Activated CD4-positive, alpha-beta memory T cell treated with anti-CD3 and anti-CD28 coated beads for 36 hours (primary cell): ENCODE data around the gene LRRC2. TPM values are rescaled to one million over a fixed set of nuclear protein-coding genes. Genes with fewer than 3 reads are reported as not detected.
A peak's percentile ranks its signal among the peaks of the same experiment; 100 is the strongest.
"Not testable (repeated sequence)": the region's sequence is repeated elsewhere in the genome, so short reads cannot be mapped to it uniquely, and the experiment has no call there.

ENCODE experiments used
- CTCF ChIA-PET: fragments of 350-600 bp; sonication (Branson Sonifier 250); formaldehyde crosslinking; loops from one replicate; lab custom pipeline; 2021; ENCODE audit warnings: antibody characterized with exemption, inconsistent platforms; lab: Charles Lee
- POLR2A ChIA-PET: fragments of 350-600 bp; sonication (Branson Sonifier 250); formaldehyde crosslinking; loops from one replicate; lab custom pipeline; 2021; ENCODE audit warnings: antibody characterized with exemption; lab: Charles Lee
- DNase-seq: peaks from one replicate; pipeline ENCODE4 v3.0.0-alpha.2; 2020
- H3K27ac Mint-ChIP-seq: one replicate; pipeline ENCODE4 v1.8.0; 2021; ENCODE audit warnings: mixed read lengths
- H3K27me3 Mint-ChIP-seq: one replicate; pipeline ENCODE4 v1.8.0; 2021; ENCODE audit warnings: mixed read lengths
- H3K36me3 Mint-ChIP-seq: one replicate; pipeline ENCODE4 v1.8.0; 2021; ENCODE audit warnings: mixed read lengths
- H3K4me1 Mint-ChIP-seq: one replicate; pipeline ENCODE4 v1.8.0; 2021; ENCODE audit warnings: low read depth, mixed read lengths
- H3K4me3 Mint-ChIP-seq: one replicate; pipeline ENCODE4 v1.8.0; 2021; ENCODE audit warnings: mild to moderate bottlenecking, mixed read lengths
- H3K9me3 Mint-ChIP-seq: one replicate; pipeline ENCODE4 v1.8.0; 2021; ENCODE audit warnings: mixed read lengths
- intact Hi-C: fragments of 100-400 bp; cut with micrococcal nuclease; formaldehyde crosslinking; loops from one replicate; pipeline ENCODE4 v1.15.1; 2023
- total RNA-seq, 2 experiments: library from RNA; stranded (reverse); gene quantifications; one replicate each; pipeline ENCODE4 v1.2.3, GENCODE V29; 2021

The LRRC2 gene
- total RNA-seq, 2 experiments from 2014 or later = not detected

DNA sequence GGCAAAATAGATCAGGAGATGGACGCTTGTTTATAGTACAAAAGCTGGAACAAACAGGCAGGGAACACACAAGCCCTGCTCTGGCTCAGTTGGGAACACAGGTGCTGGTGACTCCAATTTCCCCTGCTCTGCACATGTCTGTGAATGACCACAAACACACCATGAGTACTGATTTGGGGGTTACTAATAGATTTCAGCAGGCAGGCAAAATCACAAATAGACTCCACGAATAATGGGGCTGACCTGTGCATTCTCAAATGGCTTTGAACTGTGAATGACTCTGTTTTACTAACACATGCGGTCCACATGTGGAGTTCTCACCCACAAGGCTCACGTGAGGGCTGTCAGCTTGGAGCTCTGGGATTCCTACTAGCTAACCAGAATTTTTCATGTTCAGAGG, 64.4 kb downstream of the LRRC2 start:
- ChIA-PET POLR2A (no interaction called here), CTCF (interaction anchor here (1.2 to 3.0 kb wide), 4 partner anchors 9 to 128 kb away, joined by 3 to 18 read pairs (median 4); no protein-coding TSS in a partner anchor)
- Mint-ChIP-seq H3K27me3 (no peaks in the 10 kb centered on the region), H3K9me3 (peaks cover 3% of the 10 kb centered on the region), H3K36me3 (no peaks in the 10 kb centered on the region), H3K4me1 (peaks cover 14% of the 10 kb centered on the region), H3K27ac (no peak overlapping the region), H3K4me3 (no peak overlapping the region)
- intact Hi-C loops = no loop called here
- no peak for DNase-seq

DNA sequence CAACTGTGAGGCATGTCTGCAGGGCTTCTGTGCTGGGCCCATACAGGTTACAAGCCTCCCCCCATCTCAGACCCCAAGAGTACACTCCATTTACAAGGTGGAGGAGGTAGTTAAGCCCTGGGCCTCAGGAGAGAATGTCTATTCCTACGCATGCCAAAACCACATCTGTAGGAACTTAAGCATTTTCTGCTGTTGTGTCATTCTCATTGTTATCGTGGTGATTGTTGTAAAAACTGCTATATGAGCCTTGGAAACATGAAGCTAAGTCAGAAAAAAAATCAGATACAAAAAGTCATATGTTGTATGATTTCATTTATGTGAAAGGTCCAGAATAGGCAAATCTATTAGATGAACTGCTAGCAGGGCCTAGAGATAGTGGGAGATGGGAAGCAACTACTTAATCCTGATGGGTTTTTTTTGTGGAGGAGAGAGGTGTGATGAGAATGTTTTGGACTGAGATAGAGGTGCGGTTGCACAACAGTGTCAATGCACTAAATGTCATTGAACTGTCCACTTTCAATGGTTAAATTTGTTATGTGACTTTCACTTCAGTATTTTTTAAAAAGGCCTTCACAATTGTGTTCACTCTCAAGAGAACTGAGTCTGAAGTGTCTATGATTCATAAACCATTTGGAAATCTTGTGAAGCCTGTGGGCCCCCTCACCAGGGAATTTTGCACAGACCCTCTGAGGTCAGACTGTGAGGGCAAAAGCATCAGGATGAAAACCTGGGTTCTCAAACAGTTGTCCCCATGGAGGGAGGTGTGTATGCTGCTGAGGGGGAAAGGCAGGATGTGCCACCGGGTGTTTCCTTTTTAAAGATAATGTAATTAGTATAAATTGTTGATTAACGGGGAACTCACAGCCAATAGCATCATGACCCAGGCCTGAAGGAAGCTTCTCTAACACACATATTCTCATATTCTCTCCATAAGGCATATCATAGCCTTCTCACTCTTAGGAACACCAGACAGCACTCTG, 65.2 kb downstream of the LRRC2 start:
- H3K27me3 Mint-ChIP-seq = no peaks in the 10 kb centered on the region
- peaks cover 3% of the 10 kb centered on the region for H3K9me3 Mint-ChIP-seq
- H3K4me1 Mint-ChIP-seq = peaks cover 14% of the 10 kb centered on the region
- H3K27ac Mint-ChIP-seq = no peak overlapping the region
- DNase-seq = no peak
- H3K4me3 Mint-ChIP-seq = no peak overlapping the region
- H3K36me3 Mint-ChIP-seq = no peaks in the 10 kb centered on the region
- ChIA-PET CTCF (interaction anchor here (1.3 to 5.0 kb wide), 4 partner anchors 8 to 129 kb away, joined by 3 to 40 read pairs (median 11); no protein-coding TSS in a partner anchor), POLR2A (no interaction called here)
- intact Hi-C loops = no loop called here

DNA sequence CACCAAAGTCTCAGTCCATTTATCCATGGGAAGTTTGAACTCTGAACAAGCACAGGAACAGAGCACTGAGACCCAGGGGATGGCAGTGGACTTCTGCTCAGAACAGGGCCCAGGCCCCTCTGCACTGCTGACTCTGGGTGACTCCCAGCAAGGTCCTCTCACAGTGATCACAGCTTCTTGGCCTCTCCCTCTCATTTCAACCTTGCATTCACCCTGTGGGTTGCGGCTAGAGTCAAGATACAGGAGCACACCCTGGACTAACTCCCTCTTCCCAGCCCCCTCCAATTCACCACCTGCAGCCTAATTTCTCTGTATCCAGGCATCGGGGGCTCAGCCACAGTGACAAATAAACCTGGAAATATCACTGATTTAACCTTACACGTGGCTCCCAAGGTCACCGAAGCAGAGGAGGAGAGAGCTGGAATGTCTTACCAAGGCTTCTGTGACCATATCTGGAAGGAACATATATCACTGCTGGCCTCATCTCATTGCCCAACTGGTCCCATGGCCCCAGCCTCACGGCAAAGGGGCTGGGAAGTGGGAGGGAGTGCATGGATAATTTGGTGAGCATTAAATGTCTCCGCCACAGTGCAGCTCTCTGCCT, 67.1 kb downstream of the LRRC2 start:
- Mint-ChIP-seq H3K9me3 (peaks cover 3% of the 10 kb centered on the region), H3K4me1 (peaks cover 5% of the 10 kb centered on the region), H3K27ac (no peak overlapping the region), H3K4me3 (no peak overlapping the region), H3K36me3 (no peaks in the 10 kb centered on the region), H3K27me3 (no peaks in the 10 kb centered on the region)
- intact Hi-C loops = no loop called here
- no peak for DNase-seq
- ChIA-PET CTCF (interaction anchor here (1.0 to 5.0 kb wide), 3 partner anchors 10 to 131 kb away, joined by 3 to 40 read pairs (median 37); no protein-coding TSS in a partner anchor), POLR2A (no interaction called here)

DNA sequence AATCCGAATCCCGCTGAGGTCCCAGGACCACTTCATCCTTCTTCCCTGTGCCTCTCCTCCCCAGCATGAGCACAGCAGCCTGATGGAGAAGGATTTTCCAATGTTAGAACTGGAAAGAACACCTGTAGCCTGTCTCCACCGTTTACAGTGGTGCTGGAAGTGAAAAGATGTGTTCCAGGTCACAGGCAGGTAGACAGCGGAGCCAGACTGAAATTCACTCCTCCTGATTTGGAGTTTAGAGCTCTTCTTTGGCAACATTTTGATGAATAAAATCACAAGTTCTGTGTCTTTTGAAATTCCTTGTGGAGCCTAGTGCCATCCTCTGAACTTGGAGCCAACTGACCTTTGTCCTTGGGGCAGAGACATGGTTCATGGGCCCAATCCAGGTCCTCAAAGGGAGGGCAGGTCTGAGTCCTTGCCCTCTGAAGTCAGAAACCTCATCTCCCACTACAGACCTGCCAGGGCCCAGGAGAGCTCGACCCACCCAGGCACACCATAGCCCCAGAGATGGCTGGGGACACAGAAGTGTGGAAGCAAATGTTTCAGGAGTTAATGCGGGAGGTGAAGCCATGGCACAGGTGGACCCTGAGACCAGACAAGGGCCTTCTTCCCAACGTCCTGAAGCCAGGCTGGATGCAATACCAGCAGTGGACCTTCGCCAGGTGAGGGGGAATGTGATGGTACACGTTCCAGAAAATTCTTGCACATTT, 68.4 kb downstream of the LRRC2 start, which contains the start of gene RTP3:
TSS of gene RTP3 (plus strand) at position 421 of the 710 bp plus-strand sequence. CDS start at position 508, 87 bp downstream.
- intact Hi-C loops = no loop called here
- no peak for DNase-seq
- peaks cover 3% of the 10 kb centered on the region for H3K4me1 Mint-ChIP-seq
- H3K9me3 Mint-ChIP-seq = no peaks in the 10 kb centered on the region
- ChIA-PET POLR2A (no interaction called here), CTCF (interaction anchor here (0.6 to 5.0 kb wide), 6 partner anchors 9 to 1181 kb away, joined by 3 to 40 read pairs (median 12); no protein-coding TSS in a partner anchor)
- H3K4me3 Mint-ChIP-seq = no peak within 1 kb of the TSS
- no peak within 1 kb of the TSS for H3K27ac Mint-ChIP-seq
- no peaks in the 10 kb centered on the region for H3K27me3 Mint-ChIP-seq
- no peaks in the 10 kb centered on the region for H3K36me3 Mint-ChIP-seq

DNA sequence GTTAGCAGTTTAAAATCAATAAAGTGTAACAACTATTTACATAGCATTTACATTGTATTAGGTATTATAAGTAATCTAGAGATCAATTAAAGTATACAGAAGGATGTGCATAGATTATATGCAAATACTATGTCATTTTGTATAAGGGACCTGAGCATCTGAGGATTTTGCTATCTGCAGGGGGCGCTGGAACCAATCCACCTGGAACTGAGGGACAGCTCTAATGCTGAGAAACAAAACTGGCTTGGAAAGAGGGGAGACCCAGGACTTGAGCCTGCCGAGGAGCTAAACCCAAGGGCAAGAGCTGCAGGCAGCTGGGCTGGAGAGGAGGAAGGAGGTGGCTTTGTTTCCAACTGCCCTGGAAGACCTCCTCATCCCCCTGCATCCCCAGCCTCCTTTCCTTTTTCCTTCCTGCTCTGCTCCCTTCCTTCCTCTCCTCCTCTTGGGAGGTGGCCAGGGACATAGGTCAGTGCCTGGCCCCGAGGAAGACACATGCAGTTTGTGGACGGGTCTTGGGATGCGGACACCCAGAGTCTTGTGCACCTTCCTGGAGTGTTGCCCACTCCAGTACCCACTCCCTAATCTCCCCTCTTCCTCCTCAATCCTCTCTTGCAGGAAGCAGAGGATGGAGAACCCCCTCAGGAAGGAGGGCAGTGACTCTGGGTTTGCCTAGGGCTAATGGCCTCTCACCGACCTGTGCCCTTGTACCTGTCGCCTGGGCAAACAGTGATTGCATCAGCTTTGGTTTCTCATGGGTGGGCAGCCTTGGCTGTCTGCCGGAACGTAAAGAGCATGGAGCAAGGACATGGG, 69.2 kb downstream of the LRRC2 start:
- H3K27me3 Mint-ChIP-seq = no peaks in the 10 kb centered on the region
- peaks cover 3% of the 10 kb centered on the region for H3K4me1 Mint-ChIP-seq
- CTCF ChIA-PET = interaction anchor here (0.9 to 5.0 kb wide), 9 partner anchors 8 to 320 kb away, joined by 3 to 40 read pairs (median 4); no protein-coding TSS in a partner anchor
- H3K27ac Mint-ChIP-seq = no peak overlapping the region
- intact Hi-C loops = loop anchor here (1.0 kb wide), 1 partner anchor 61 kb away; no protein-coding TSS in a partner anchor
- H3K4me3 Mint-ChIP-seq = no peak overlapping the region
- DNase-seq = peak; percentile 62
- no peaks in the 10 kb centered on the region for H3K36me3 Mint-ChIP-seq
- no peaks in the 10 kb centered on the region for H3K9me3 Mint-ChIP-seq
- POLR2A ChIA-PET = no interaction called here

DNA sequence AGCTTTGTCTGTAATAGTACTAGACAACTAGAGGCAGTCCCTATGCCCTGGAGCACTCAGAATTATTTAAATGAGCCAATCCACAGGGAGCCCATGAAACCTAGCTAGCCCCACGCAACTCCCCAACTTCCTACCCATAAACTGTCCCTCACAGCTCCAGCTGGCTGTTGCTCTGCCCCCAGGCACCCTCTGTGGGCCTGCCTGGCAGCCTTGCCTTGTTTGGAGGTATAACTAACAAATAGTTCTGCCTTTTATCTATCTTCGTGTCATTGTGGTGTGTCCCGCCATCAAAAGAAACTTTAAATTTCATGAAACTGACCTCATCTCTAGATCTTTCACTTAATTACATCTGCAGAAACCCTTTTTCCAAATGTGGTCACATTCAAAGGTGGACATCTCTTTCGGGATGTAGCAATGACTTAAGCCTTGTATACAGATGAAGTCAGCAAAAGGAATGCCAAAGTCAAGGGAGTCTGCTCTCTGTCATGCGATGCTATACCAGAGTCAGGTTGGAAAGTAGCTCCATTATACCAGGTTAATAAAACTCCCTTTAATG, 70.1 kb downstream of the LRRC2 start:
- ChIA-PET POLR2A (no interaction called here), CTCF (interaction anchor here (0.6 to 4.7 kb wide), 8 partner anchors 13 to 1151 kb away, joined by 3 to 37 read pairs (median 4); no protein-coding TSS in a partner anchor)
- Mint-ChIP-seq H3K4me3 (no peak overlapping the region), H3K9me3 (no peaks in the 10 kb centered on the region), H3K36me3 (no peaks in the 10 kb centered on the region), H3K27ac (no peak overlapping the region), H3K27me3 (no peaks in the 10 kb centered on the region), H3K4me1 (peaks cover 3% of the 10 kb centered on the region)
- no peak for DNase-seq
- intact Hi-C loops = loop anchor here (1.0 kb wide), 1 partner anchor 62 kb away; no protein-coding TSS in a partner anchor

DNA sequence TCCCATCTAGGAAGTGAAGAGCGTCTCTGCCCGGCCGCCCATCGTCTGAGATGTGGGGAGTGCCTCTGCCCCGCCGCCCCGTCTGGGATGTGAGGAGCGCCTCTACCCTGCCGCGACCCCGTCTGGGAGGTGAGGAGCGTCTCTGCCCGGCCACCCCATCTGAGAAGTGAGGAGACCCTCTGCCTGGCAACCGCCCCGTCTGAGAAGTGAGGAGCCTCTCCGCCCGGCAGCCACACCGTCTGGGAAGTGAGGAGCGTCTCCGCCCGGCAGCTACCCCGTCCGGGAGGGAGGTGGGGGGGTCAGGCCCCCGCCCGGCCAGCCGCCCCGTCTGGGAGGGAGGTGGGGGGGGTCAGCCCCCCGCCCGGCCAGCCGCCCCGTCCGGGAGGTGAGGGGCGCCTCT, 71.6 kb downstream of the LRRC2 start:
- intact Hi-C loops, H3K27ac Mint-ChIP-seq, H3K27me3 Mint-ChIP-seq, H3K36me3 Mint-ChIP-seq, DNase-seq, POLR2A ChIA-PET, H3K9me3 Mint-ChIP-seq, H3K4me1 Mint-ChIP-seq, CTCF ChIA-PET, H3K4me3 Mint-ChIP-seq: not testable (repeated sequence)

DNA sequence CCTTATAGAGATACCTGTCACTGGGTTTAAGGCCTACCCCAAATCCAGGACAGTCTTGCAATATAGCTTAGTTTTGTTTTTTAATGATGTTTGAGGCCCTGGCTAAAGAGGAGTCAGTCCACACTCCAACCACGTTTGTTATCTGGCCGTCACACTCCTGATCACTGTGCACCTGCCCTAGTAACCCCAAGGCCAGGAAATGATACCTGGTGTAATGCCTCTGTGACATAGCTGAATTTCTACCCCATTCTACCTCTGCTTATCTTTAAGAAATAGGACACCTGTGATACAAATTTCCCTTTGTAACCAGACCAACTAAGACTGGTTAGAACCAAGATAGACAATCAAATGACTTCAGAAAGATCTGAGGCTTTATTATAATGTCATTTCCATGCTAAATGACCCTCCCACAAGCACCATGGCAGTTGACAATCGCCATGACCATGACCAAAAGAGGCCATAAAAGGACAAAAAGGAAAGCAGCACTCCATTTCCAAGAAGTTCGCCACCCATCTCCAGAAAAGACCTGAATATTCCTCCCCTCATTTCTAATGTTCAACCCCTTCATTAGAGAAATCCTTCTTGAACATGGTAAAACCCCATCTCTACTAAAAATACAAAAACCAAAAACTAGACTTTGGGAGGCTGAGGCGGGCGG, 73.1 kb downstream of the LRRC2 start:
- CTCF ChIA-PET = interaction anchor here (1.4 to 7.0 kb wide), 3 partner anchors 9 to 137 kb away, joined by 4 to 168 read pairs (median 8); no protein-coding TSS in a partner anchor
- no peak overlapping the region for H3K27ac Mint-ChIP-seq

DNA sequence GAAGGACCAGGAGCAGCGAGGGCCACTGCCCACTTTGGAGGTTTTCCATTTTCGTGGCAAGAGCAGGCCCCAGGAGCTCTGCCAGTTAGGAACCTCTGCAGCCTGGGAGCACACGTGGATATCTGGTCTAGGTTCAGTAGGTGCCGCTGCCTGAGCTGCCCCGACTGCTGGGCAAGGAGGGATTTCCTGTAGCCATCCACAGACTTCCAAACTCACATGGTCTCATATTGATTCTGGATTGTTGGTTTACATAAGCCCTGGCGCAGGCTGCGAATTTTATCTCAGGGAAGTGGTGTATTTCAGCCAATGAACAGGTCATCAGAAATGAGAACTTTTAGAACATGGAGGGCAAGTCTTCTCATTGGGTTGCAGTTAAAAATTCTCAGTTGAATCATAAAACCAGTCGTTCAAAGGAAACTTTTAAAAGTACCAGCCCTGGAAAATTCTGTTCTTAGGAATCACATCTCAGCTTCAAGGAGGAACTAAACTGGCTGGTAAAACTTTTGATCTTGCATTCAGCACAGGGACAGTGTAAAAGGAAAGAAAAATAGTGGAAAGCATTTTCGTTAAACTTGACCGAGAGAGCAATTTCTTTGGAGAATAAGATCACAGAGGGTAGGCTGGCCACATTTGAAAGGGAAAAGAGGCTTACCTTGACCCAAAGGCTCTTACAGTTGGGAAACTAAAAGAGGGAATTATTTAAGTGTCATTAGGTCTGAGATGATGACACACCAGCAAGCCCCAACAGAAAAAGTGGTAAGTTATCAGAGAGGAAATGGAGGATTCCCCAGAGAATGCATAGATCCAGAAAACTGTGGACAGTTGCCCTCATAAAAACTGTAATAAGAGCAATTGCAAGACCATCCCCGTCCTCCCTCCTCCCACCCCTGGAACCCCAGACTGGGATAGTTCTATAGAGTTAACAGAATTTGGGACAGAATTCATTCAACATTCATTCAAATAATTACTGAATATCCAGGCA, 74.7 kb downstream of the LRRC2 start:
- H3K36me3 Mint-ChIP-seq = no peaks in the 10 kb centered on the region
- ChIA-PET POLR2A (no interaction called here), CTCF (interaction anchor here (0.9 to 7.0 kb wide), 4 partner anchors 10 to 139 kb away, joined by 3 to 168 read pairs (median 6); no protein-coding TSS in a partner anchor)
- intact Hi-C loops = no loop called here
- H3K4me3 Mint-ChIP-seq = no peak overlapping the region
- H3K9me3 Mint-ChIP-seq = no peaks in the 10 kb centered on the region
- H3K27me3 Mint-ChIP-seq = no peaks in the 10 kb centered on the region
- no peak for DNase-seq
- H3K27ac Mint-ChIP-seq = no peak overlapping the region
- H3K4me1 Mint-ChIP-seq = peaks cover 11% of the 10 kb centered on the region

More for the DNA sequence above, 73.1 kb downstream of the LRRC2 start:
- no peak for DNase-seq
- POLR2A ChIA-PET = no interaction called here
- Mint-ChIP-seq H3K36me3 (no peaks in the 10 kb centered on the region), H3K4me3 (no peak overlapping the region), H3K27me3 (no peaks in the 10 kb centered on the region), H3K4me1 (peaks cover 11% of the 10 kb centered on the region), H3K9me3 (no peaks in the 10 kb centered on the region)
- intact Hi-C loops = no loop called here
